ENCODE data around the gene DIPK2A. TPM values are rescaled to one million over a fixed set of nuclear protein-coding genes. Genes with fewer than 3 reads are reported as not detected.

The DIPK2A gene
- total RNA-seq, 1 donor from 2014 or later = 49.0 TPM

DNA sequence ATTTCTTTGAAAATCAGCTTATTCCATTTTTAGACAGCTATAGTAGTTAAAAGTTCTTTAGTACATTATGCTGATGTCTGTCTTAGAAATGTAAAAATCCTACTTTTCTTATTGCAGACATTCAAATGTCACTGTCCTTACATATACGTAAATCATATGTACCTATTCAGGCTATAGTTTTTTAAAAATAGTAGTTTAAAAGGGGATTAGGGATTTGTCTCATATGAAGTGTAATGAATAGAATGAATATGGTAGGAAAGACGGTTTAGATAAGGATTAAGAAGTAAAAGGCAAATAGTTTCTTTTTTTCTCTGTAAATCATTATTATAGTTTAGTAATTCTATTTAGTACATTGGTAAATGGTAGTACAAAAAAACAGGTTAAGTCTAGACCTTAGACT is 7.4 kb downstream of the DIPK2A start:
- Mint-ChIP-seq H3K36me3 (peaks cover 40% of the 10 kb centered on the region), H3K27me3 (ENCODE audit: insufficient read depth, low read depth) (no peaks in the 10 kb centered on the region), H3K27ac (no peak overlapping the region), H3K4me3 (no peak overlapping the region), H3K9me3 (peaks cover 43% of the 10 kb centered on the region), H3K4me1 (peaks cover 12% of the 10 kb centered on the region)
- DNase-seq (ENCODE audit: low spot score) = no peak
- peaks cover 3% of the 10 kb centered on the region for H3K36me3 ChIP-seq
- H3K9me3 ChIP-seq (ENCODE audit: low read depth) = no peaks in the 10 kb centered on the region
- no peak overlapping the region for H3K4me2 ChIP-seq
- H4K20me1 ChIP-seq (ENCODE audit: low read depth) = peaks cover 26% of the 10 kb centered on the region
- H3K27ac ChIP-seq = no peak overlapping the region
- TF ChIP-seq EZH2phosphoT487 (IDR thresholded peaks at IDR 0.05) (no peak), EZH2 (IDR thresholded peaks at IDR 0.05) (no peak)
- TF ChIP-seq, protein P1, sequence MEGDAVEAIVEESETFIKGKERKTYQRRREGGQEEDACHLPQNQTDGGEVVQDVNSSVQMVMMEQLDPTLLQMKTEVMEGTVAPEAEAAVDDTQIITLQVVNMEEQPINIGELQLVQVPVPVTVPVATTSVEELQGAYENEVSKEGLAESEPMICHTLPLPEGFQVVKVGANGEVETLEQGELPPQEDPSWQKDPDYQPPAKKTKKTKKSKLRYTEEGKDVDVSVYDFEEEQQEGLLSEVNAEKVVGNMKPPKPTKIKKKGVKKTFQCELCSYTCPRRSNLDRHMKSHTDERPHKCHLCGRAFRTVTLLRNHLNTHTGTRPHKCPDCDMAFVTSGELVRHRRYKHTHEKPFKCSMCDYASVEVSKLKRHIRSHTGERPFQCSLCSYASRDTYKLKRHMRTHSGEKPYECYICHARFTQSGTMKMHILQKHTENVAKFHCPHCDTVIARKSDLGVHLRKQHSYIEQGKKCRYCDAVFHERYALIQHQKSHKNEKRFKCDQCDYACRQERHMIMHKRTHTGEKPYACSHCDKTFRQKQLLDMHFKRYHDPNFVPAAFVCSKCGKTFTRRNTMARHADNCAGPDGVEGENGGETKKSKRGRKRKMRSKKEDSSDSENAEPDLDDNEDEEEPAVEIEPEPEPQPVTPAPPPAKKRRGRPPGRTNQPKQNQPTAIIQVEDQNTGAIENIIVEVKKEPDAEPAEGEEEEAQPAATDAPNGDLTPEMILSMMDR (IDR thresholded peaks at IDR 0.05) = no peak
- no peaks in the 10 kb centered on the region for H3K27me3 ChIP-seq
- H3K79me2 ChIP-seq (ENCODE audit: low read depth) = peaks cover 100% of the 10 kb centered on the region
- H2AFZ ChIP-seq (replicated peaks) = no peak overlapping the region
- H3K4me3 ChIP-seq = no peak overlapping the region
- H3K4me1 ChIP-seq = peaks cover 44% of the 10 kb centered on the region
- H3K9ac ChIP-seq = no peak overlapping the region
- H3F3A ChIP-seq (ENCODE audit: low read depth) = no peaks in the 10 kb centered on the region

DNA sequence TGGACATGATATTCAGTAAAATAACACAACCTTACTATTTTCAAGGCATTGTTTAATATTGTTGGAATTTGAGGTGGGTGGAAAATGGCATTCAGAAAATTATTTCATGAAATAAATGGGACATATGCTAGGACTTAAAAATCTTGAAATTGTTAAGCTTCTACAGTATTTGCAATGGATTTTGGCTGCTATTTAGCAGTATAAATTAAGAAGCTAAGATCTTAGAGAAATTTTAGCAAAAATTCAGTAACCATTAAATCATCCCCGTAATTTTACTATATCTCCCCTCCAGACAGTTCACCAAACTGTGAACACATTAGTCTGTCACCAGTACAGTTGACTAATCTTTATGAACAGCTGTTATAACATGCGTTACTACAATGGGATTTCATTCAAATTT is 8.2 kb downstream of the DIPK2A start:
- H3K27me3 ChIP-seq = no peaks in the 10 kb centered on the region
- no peaks in the 10 kb centered on the region for H3K9me3 ChIP-seq (ENCODE audit: low read depth)
- no peaks in the 10 kb centered on the region for H3K27me3 Mint-ChIP-seq (ENCODE audit: insufficient read depth, low read depth)
- no peak for TF ChIP-seq EZH2phosphoT487 (IDR thresholded peaks at IDR 0.05)
- no peak for TF ChIP-seq EZH2 (IDR thresholded peaks at IDR 0.05)
- TF ChIP-seq, protein P1 (IDR thresholded peaks at IDR 0.05) = no peak
- H3K4me1 Mint-ChIP-seq = peaks cover 6% of the 10 kb centered on the region
- H3F3A ChIP-seq (ENCODE audit: low read depth) = no peaks in the 10 kb centered on the region
- H3K4me1 ChIP-seq = peaks cover 39% of the 10 kb centered on the region
- H3K9me3 Mint-ChIP-seq = peaks cover 48% of the 10 kb centered on the region
- no peak overlapping the region for H3K4me3 Mint-ChIP-seq
- H3K4me2 ChIP-seq = no peak overlapping the region
- no peak overlapping the region for H2AFZ ChIP-seq (replicated peaks)
- no peak overlapping the region for H3K4me3 ChIP-seq
- peaks cover 18% of the 10 kb centered on the region for H4K20me1 ChIP-seq (ENCODE audit: low read depth)
- no peak overlapping the region for H3K9ac ChIP-seq
- H3K27ac ChIP-seq = no peak overlapping the region
- DNase-seq (ENCODE audit: low spot score) = no peak
- no peak overlapping the region for H3K27ac Mint-ChIP-seq
- peaks cover 100% of the 10 kb centered on the region for H3K79me2 ChIP-seq (ENCODE audit: low read depth)
- H3K36me3 Mint-ChIP-seq = peaks cover 47% of the 10 kb centered on the region
- H3K36me3 ChIP-seq = peaks cover 3% of the 10 kb centered on the region

DNA sequence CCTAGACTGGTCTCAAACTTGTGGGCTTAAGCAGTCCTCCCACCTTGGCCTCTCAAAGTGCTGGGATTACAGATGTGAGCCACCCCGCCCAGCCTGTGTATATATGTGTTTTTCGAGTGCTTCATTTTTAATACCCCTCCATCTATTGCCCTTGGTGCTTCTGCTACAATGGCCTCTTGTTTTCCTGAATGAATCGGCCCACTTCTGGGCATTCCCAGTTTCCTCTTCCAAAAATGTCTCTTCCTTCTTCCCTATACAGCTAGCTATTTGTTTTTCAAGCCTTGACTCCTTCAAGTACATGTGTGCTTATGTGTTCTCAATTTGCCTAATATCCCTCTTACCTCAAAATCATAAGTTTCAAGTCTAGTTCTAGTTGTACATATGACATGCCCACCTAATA is 16.7 kb downstream of the DIPK2A start:
- TF ChIP-seq, protein P1 (IDR thresholded peaks at IDR 0.05) = no peak
- TF ChIP-seq EZH2phosphoT487 (IDR thresholded peaks at IDR 0.05) (no peak), EZH2 (IDR thresholded peaks at IDR 0.05) (no peak)
- no peak overlapping the region for H3K4me3 Mint-ChIP-seq
- no peak overlapping the region for H3K9ac ChIP-seq
- no peak overlapping the region for H3K27ac ChIP-seq
- no peaks in the 10 kb centered on the region for H3K27me3 Mint-ChIP-seq (ENCODE audit: insufficient read depth, low read depth)
- H3K27me3 ChIP-seq = no peaks in the 10 kb centered on the region
- H3K4me1 ChIP-seq = peaks cover 8% of the 10 kb centered on the region
- H3K27ac Mint-ChIP-seq = no peak overlapping the region
- no peak overlapping the region for H3K4me2 ChIP-seq
- H3K79me2 ChIP-seq (ENCODE audit: low read depth) = peaks cover 77% of the 10 kb centered on the region
- no peaks in the 10 kb centered on the region for H3K36me3 ChIP-seq
- H4K20me1 ChIP-seq (ENCODE audit: low read depth) = no peaks in the 10 kb centered on the region
- peaks cover 30% of the 10 kb centered on the region for H3K9me3 Mint-ChIP-seq
- no peak overlapping the region for H3K4me3 ChIP-seq
- no peaks in the 10 kb centered on the region for H3K9me3 ChIP-seq (ENCODE audit: low read depth)
- peaks cover 64% of the 10 kb centered on the region for H3K36me3 Mint-ChIP-seq
- H3K4me1 Mint-ChIP-seq = no peaks in the 10 kb centered on the region
- no peak for DNase-seq (ENCODE audit: low spot score)
- no peaks in the 10 kb centered on the region for H3F3A ChIP-seq (ENCODE audit: low read depth)
- H2AFZ ChIP-seq (replicated peaks) = no peak overlapping the region
